ENCODE results near the gene NCOA1.

Gene NCOA1

GRCh38 chr2:24643051-24643450, 152.0 kb downstream of the NCOA1 start:
- Histone ChIP-seq H3K27ac (replicated peaks) (no peak overlapping the region), H3K27me3 (ENCODE audit: insufficient read depth, poor library complexity, severe bottlenecking) (no peaks in the 10 kb centered on the region), H3K4me3 (replicated peaks; ENCODE audit: insufficient read depth, low read length) (no peak overlapping the region)
- TF ChIP-seq POLR2AphosphoS5 (IDR thresholded peaks at IDR 0.05; ENCODE audit: low read depth): no peak
- TF ChIP-seq, protein P1, sequence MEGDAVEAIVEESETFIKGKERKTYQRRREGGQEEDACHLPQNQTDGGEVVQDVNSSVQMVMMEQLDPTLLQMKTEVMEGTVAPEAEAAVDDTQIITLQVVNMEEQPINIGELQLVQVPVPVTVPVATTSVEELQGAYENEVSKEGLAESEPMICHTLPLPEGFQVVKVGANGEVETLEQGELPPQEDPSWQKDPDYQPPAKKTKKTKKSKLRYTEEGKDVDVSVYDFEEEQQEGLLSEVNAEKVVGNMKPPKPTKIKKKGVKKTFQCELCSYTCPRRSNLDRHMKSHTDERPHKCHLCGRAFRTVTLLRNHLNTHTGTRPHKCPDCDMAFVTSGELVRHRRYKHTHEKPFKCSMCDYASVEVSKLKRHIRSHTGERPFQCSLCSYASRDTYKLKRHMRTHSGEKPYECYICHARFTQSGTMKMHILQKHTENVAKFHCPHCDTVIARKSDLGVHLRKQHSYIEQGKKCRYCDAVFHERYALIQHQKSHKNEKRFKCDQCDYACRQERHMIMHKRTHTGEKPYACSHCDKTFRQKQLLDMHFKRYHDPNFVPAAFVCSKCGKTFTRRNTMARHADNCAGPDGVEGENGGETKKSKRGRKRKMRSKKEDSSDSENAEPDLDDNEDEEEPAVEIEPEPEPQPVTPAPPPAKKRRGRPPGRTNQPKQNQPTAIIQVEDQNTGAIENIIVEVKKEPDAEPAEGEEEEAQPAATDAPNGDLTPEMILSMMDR (IDR thresholded peaks at IDR 0.05; ENCODE audit: insufficient read depth, low read length): no peak
- TF ChIP-seq SPI1 (IDR thresholded peaks at IDR 0.05; ENCODE audit: borderline replicate concordance, low read depth): no peak
- no peak for TF ChIP-seq GABPA (IDR thresholded peaks at IDR 0.05; ENCODE audit: low read depth)
- no peak for TF ChIP-seq REST (IDR thresholded peaks at IDR 0.05; ENCODE audit: insufficient replicate concordance, low read depth)
- DNase-seq (ENCODE audit: low read depth in 1 of 2, low spot score in 1 of 2): no peak

DNA sequence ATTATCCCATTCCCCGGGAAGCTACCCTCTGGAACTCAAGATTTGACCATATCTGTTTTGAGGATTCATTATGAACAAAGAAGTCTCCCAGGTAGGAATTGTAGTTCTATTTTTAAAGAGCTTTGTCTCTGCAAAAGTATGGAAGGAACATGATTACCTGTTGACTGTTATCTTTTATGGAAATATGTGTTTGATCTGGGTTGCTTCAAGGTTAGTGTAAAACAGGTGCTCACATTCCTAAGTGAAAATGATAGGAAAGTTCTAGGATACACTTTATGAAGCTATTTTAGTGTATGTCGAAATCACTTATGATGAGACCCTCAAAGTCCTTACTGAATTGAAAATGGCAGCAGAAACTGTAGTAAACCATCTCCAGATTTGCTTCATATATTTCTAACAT, 153.0 kb downstream of the NCOA1 start:
- no peak overlapping the region for H3K27ac ChIP-seq (replicated peaks)
- no peak overlapping the region for H3K4me3 ChIP-seq (replicated peaks; ENCODE audit: insufficient read depth, low read length)
- TF ChIP-seq GABPA (IDR thresholded peaks at IDR 0.05; ENCODE audit: low read depth): no peak
- TF ChIP-seq, protein P1 (IDR thresholded peaks at IDR 0.05; ENCODE audit: insufficient read depth, low read length): no peak
- no peak for TF ChIP-seq SPI1 (IDR thresholded peaks at IDR 0.05; ENCODE audit: borderline replicate concordance, low read depth)
- no peak for TF ChIP-seq POLR2AphosphoS5 (IDR thresholded peaks at IDR 0.05; ENCODE audit: low read depth)
- TF ChIP-seq REST (IDR thresholded peaks at IDR 0.05; ENCODE audit: insufficient replicate concordance, low read depth): no peak
- no peaks in the 10 kb centered on the region for H3K27me3 ChIP-seq (ENCODE audit: insufficient read depth, poor library complexity, severe bottlenecking)
- DNase-seq (ENCODE audit: low read depth in 1 of 2, low spot score in 1 of 2): no peak

DNA sequence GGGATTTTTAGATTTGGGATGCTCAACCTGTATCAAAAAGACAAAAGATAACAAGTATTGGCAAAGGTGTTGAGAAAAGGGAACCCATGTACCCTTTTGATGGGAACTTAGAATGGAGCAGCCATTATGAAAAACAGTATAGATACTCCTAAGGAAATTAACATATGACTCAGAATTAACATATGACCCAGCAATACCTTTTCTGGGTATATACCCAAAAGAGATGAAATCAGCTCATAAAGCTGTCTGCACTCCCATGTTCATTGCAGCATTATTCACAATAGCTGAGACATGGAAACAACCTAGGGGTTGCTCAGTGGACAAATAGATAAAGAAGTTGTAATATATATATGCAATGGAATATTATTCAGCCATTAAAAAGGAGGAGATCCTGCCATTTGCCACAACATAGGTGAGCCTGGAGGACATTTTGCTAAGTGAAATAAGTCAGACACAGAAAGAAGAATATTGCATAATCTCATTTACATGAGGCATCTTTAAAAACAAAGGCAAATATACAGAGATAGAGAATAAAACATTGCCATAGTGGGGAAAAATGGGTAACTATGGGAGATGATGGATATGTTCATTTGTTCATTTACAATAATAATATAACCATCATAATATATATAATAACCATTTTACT, 160.1 kb downstream of the NCOA1 start:
- no peak for TF ChIP-seq GABPA (IDR thresholded peaks at IDR 0.05; ENCODE audit: low read depth)
- DNase-seq (ENCODE audit: low read depth in 1 of 2, low spot score in 1 of 2): no peak
- no peak overlapping the region for H3K4me3 ChIP-seq (replicated peaks; ENCODE audit: insufficient read depth, low read length)
- no peak overlapping the region for H3K27ac ChIP-seq (replicated peaks)
- H3K27me3 ChIP-seq (ENCODE audit: insufficient read depth, poor library complexity, severe bottlenecking): no peaks in the 10 kb centered on the region

DNA sequence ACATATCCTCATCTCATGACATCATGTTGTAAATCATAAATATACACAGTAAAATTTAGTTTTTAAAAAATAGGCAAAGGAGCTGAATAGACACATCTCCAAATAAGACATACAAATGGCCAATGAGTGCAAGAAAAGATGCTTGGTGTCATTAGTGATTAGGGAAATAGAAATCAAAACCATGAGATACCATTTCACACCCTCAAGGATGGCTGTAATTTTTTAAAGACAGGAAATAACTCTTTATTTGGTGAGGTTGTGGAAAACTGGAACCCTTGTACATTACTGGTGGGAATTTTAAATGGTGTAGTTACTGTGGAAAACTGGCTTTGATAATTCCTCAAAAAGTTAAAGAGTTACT, 160.6 kb downstream of the NCOA1 start:
- no peak for DNase-seq (ENCODE audit: low read depth in 1 of 2, low spot score in 1 of 2)
- TF ChIP-seq REST (IDR thresholded peaks at IDR 0.05; ENCODE audit: insufficient replicate concordance, low read depth) (no peak), POLR2AphosphoS5 (IDR thresholded peaks at IDR 0.05; ENCODE audit: low read depth) (no peak)
- Histone ChIP-seq H3K27ac (replicated peaks) (no peak overlapping the region), H3K4me3 (replicated peaks; ENCODE audit: insufficient read depth, low read length) (no peak overlapping the region), H3K27me3 (ENCODE audit: insufficient read depth, poor library complexity, severe bottlenecking) (no peaks in the 10 kb centered on the region)

Measured in HL-60 (cell line).